HuH-7 (cell line): ENCODE results near the gene CUBN.
"Not testable (repeated sequence)": the region's sequence is repeated elsewhere in the genome, so short reads cannot be mapped to it uniquely, and the experiment has no call there.

Source experiments
- DNase-seq: peaks from one replicate; pipeline ENCODE4 v3.0.0; 2011; ENCODE audit warnings: low spot score

The CUBN gene

DNA sequence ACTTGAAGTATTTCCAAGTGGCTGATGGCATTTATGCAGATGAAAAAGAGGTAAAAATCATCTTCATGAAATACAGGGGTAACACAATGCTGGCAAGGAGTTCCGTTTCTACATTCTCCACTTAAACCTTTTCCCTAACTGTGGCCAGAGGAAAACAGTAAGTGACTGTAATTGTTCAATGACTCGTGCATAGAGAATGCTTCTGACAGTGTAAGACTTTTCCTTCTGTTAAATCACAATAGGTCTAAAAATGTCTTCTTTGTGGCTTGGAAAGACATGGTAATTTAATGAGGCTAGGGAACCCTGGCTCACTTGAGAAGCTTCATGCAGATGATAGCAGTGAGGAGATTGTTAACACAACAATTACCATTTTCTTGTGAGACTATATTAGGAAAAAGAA, 262.1 kb downstream of the CUBN start:
- DNase-seq: no peak

- DNase-seq: no peak
These were observed 262.9 kb downstream of the CUBN start for GRCh38 chr10:16866541-16867275.

DNA sequence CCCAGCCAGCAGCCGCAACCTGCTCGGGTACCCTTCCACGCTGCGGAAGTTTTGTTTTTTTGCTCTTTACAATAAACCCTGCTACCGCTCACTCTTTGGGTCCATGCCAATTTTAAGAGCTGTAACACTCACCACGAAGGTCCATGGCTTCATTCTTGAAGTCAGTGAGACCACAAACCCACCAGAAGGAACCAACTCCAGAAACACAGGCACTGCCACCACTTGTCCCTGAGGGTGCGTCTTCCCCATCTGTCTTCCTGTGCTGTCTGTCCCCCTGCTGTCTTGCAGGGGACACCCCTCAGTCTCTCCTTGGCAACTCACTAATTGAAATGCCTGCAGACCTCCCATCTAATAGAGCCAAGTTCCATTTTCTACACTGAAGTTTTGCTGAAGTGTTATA, 263.8 kb downstream of the CUBN start:
- DNase-seq: no peak

DNA sequence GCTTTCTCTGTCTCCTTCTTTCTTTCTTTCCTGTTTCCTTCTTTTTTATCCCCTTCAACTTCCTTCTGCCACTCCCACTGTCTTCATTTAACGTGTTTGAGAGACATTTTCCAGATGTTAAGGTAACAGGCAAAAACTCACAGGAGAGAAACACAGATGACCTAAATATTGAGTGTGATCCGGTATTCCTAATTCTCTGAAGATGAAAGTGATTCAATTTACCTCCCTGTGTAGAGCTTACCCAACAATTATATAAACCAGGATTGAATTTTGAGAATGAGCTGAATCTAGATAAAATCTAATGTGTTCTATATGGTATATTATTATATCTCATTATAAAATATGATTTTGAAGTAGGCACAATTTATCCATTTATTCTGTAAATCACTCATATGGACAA, 265.8 kb downstream of the CUBN start:
- no peak for DNase-seq

GRCh38 chr10:16857419-16857818, 272.2 kb downstream of the CUBN start:
- no peak for DNase-seq

DNA sequence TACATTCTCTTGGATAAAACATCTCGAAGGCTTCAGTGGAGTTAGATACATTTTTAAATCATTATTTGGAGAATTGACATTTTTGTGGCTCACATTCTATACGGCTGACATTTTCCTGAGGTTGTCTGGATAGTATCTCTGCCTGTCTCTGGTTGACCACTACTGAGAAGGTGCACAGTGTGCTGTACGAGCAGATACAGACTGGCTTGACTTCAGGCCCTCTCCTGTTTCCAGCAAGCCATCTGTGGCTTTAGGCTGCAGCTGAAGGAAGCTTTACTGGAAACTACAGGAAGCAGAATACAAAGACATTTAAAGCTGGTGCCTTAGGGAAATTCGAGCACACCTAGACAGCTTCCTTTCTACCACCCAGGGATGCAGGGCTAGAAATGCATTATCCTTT, 273.0 kb downstream of the CUBN start:
- no peak for DNase-seq

DNA sequence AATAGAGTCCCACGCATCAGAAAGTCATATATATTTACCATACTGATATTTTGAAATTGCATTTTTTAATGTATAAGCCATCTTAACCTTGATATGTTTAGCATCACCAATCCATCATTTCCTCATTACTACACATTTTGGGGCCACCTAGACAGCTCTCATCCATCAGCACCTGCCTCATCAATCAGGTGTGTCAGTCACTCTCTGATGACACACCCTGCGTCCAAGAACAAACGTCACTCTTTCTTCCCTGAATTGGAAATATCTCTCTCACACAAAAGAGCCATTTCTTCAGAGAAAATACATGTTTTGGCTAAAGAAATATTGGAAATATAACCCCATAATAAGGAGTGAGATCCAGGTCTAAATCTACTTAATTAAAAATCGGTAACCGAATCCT, 273.5 kb downstream of the CUBN start:
- DNase-seq: no peak

- DNase-seq: no peak
These were observed 275.0 kb downstream of the CUBN start for GRCh38 chr10:16854623-16855022.

- DNase-seq: no peak
These were observed 275.8 kb downstream of the CUBN start for GRCh38 chr10:16853809-16854208.

GRCh38 chr10:16853201-16853600, 276.4 kb downstream of the CUBN start:
- peak; percentile 4 for DNase-seq

- DNase-seq: no peak
These were observed 277.0 kb downstream of the CUBN start for GRCh38 chr10:16852624-16853023.

GRCh38 chr10:16848562-16849154, 281.0 kb downstream of the CUBN start:
- DNase-seq: no peak

DNA sequence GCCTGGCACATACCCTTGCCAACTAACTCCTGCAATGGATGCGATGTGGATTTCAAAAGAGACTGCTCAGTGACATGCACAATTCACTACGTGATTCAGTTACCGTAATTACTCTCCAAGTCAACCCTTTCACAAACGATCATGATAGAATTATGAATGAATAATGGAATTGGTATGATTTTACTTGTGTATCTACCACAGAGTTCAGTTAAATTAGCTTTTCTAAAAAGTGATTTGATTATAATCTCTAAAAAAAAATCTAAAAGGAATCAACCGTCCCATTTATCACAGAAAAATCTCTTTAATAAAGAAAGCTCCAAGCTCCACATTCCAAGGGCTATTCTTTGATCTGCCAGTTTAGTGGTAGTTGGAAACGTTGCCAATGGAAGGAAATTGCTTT, 282.0 kb downstream of the CUBN start:
- no peak for DNase-seq

DNA sequence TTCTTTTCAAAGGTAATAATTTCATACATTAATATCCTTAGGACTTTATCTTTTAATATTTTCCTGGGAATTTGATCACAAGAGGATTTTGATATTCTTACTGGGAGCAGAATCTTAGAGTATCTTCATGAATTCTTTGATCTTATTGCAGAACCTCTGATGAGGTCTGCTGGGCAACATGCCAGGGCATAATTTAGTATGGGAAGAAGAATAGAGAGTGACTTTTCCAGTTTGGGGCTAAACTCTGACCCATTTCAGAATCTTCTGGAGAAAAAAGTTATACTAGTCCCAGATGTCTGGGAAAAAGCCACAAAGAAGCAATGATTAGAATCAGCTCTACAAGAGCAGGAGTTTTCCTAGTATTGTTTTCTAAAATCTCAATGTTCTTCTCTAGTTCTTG, 284.4 kb downstream of the CUBN start:
- no peak for DNase-seq

DNA sequence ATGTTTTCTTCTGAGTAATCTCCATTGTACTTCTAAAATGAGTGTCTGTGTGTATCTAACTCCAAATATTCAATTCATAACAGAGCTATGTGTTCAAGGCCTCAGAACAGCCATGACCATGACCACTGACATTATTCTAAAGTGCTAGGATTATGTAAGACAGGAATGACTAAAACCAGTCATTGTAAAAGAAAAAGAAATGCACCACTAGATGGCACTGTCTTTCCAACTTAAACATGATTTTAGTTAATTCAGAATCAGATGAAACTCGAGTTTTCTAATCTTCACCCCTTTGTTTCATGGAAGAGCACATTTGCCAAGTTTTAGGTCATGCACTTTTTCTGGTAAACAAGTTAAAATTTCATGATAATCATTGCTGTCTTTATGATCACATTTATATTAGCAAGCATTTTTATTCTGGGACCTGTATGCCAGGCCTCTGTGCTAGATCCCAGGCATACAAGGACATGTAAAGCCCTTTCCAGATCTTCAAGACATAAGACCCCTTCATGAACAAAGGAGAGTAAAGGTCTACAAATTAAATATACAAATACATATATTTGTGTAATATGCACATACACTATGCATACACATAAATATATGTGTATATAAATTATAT, 286.2 kb downstream of the CUBN start:
- peak; percentile 18 for DNase-seq

GRCh38 chr10:16835228-16835627, 294.4 kb downstream of the CUBN start:
- no peak for DNase-seq

DNA sequence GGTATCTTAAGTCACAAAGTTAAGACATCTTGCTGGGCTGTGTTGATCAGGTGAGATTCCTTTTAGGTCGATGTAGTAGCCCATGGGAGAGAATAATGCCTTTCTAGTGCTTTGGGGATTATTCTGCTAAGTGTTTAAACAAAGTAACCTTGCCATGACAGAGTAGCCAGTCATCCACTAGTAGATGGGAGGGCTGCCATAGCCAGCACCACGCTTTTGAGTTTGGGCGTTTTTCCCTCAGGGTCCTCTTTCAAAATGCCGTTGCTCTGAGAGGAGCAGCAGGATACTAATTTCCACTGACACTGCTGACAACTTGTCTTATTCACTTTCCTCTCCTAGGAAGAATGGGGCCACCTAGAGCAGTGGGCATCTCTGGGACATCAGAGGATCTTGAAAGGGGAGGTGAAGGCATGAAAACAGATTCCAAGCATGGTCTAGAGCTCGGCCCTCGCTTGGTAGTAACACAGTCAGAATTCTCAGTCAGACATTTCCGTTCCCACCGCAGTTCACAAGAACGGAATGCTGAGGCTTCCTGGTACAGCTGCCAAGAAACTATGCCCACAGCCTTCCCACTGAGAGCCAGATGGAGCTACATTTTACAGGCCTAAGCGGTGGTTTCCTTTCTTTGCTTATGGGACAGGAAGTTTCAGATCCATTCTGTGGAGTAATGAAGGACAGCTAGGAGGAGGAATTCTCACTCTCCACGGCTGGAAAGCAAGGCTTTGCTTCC, 297.1 kb downstream of the CUBN start:
- DNase-seq: no peak

GRCh38 chr10:16828701-16829175, 300.9 kb downstream of the CUBN start:
- no peak for DNase-seq

DNA sequence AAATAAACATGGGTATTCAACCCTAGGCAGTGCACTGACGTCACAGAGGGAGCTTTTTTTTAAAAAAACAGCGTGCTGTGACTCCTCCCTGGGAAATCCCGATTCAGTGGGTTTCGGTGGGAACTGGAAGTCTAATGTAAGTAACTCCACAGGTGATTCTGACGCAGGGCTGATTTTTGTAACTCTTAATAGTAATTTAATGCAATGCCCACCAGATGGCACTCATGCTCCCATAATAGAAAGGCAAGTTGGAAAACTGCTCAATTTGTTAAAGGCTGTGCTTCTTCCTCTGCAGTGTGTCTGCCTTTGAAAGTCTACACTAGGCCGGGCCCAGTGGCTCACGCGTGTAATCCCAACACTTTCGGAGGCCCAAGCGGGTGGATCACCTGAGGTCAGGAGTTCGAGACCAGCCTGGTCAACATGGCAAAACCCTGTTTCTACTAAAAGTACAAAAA, 301.5 kb downstream of the CUBN start:
- peak; percentile 29 for DNase-seq

GRCh38 chr10:16827474-16827873, 302.1 kb downstream of the CUBN start:
- not testable (repeated sequence) for DNase-seq

- no peak for DNase-seq
These were observed 306.8 kb downstream of the CUBN start for GRCh38 chr10:16822726-16823360.

DNA sequence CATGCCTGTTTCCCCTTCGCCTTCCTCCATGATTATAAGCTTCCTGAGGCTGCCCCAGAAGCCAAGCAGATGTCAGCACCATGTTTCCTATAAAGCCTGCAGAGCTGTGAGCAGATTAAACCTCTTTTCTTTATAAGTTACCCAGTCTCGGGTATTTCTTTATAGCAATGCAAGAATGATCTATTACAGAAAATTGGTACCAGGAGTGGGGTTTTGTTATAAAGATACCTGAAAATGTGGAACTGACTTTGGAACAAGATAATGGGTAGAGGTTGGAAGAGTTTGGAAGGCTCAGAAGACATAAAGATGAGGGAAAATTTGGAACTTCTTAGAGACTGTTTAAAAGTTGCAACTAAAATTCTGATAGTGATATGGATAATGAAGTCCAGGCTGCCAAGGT, 307.6 kb downstream of the CUBN start:
- no peak for DNase-seq
